IMR-90 (cell line): ENCODE data around the gene DOCK2. TPM values are rescaled to one million over a fixed set of nuclear protein-coding genes. Genes with fewer than 3 reads are reported as not detected.
A peak's percentile ranks its signal among the peaks of the same experiment; 100 is the strongest.

Source experiments
- ATAC-seq: fragments of 200-7000 bp; cut with Tn5 transposase; 2 replicates; pipeline ENCODE4 v1.9.1; 2020; ENCODE audit warnings: low read depth, mild to moderate bottlenecking, moderate library complexity
- BruUV-seq: library from RNA; stranded (reverse); fragments of 400-500 nt; replicated peaks from 2 replicates; lab custom pipeline; 2021; lab: Mats Ljungman, UMichigan
- CTCF ChIA-PET: fragments of 300-600 bp; formaldehyde crosslinking; extraction: SDS; loops from one replicate; lab custom pipeline; 2021; ENCODE audit warnings: antibody characterized with exemption; lab: Yijun Ruan, JAX
- POLR2A ChIA-PET: fragments of 300-600 bp; sonication (Branson Sonifier 250); formaldehyde crosslinking; loops from one replicate; lab custom pipeline; 2022; ENCODE audit warnings: antibody characterized with exemption; ENCODE audit not compliant: unreplicated experiment; lab: Charles Lee
- DNase-seq: peaks from one replicate; pipeline ENCODE4 v3.0.0; 2013
- H2AFZ ChIP-seq: replicated peaks from 2 replicates; pipeline ENCODE3; 2013; ENCODE audit warnings: low read length, mild to moderate bottlenecking; ENCODE audit not compliant: poor library complexity
- H2AK5ac ChIP-seq: 2 replicates; pipeline ENCODE4 v1.6.1; 2013; ENCODE audit warnings: low read depth, low read length, inconsistent platforms
- H2AK9ac ChIP-seq: replicated peaks from 2 replicates; pipeline ENCODE3; 2013; ENCODE audit warnings: mild to moderate bottlenecking, low read depth, low read length, moderate library complexity; ENCODE audit not compliant: poor library complexity
- H2BK120ac ChIP-seq: 2 replicates; pipeline ENCODE4 v1.6.1; 2013; ENCODE audit warnings: low read depth, low read length, inconsistent platforms
- H2BK15ac ChIP-seq: 3 replicates; pipeline ENCODE4 v1.6.1; 2013; ENCODE audit warnings: low read depth, low read length, inconsistent platforms
- H2BK20ac ChIP-seq: 2 replicates; pipeline ENCODE4 v1.6.1; 2013; ENCODE audit warnings: low read depth, mild to moderate bottlenecking, inconsistent platforms, low read length, moderate library complexity
- H2BK5ac ChIP-seq: 2 replicates; pipeline ENCODE4 v1.6.1; 2013; ENCODE audit warnings: mild to moderate bottlenecking, low read depth, low read length, inconsistent platforms; ENCODE audit not compliant: poor library complexity, severe bottlenecking
- H3K14ac ChIP-seq: replicated peaks from 2 replicates; pipeline ENCODE4 v1.6.1; 2013; ENCODE audit warnings: low read depth, low read length, inconsistent platforms
- H3K18ac ChIP-seq: 2 replicates; pipeline ENCODE4 v1.6.1; 2013; ENCODE audit warnings: low read depth, low read length, control low read depth
- H3K23ac ChIP-seq: 2 replicates; pipeline ENCODE4 v1.6.1; 2013; ENCODE audit warnings: low read depth, low read length, inconsistent platforms
- H3K27ac ChIP-seq: 2 replicates; pipeline ENCODE4 v1.5.1; 2013; ENCODE audit warnings: mild to moderate bottlenecking, control low read depth, low read length; ENCODE audit not compliant: insufficient read depth
- H3K27me3 ChIP-seq: 2 replicates; pipeline ENCODE4 v1.6.1; 2013; ENCODE audit warnings: low read length; ENCODE audit not compliant: control insufficient read depth, insufficient read depth
- H3K36me3 ChIP-seq: 2 replicates; pipeline ENCODE4 v1.6.1; 2013; ENCODE audit warnings: low read length, mixed read lengths; ENCODE audit not compliant: control insufficient read depth, insufficient read depth
- H3K4ac ChIP-seq: 2 replicates; pipeline ENCODE4 v1.6.1; 2013; ENCODE audit warnings: low read depth, low read length, inconsistent platforms
- H3K4me1 ChIP-seq: 2 replicates; pipeline ENCODE4 v1.6.1; 2013; ENCODE audit warnings: low read length, mixed read lengths; ENCODE audit not compliant: control insufficient read depth, insufficient read depth
- H3K4me2 ChIP-seq: 2 replicates; pipeline ENCODE4 v1.6.1; 2013; ENCODE audit warnings: low read depth, mild to moderate bottlenecking, control low read depth, low read length, moderate library complexity
- H3K4me3 ChIP-seq: 2 replicates; pipeline ENCODE4 v1.5.1; 2013; ENCODE audit warnings: low read depth, mild to moderate bottlenecking, control low read depth, low read length, moderate library complexity; ENCODE audit not compliant: insufficient read depth
- H3K56ac ChIP-seq: 2 replicates; pipeline ENCODE4 v1.6.1; 2013; ENCODE audit warnings: low read length, inconsistent platforms; ENCODE audit not compliant: insufficient read depth; ENCODE audit errors: extremely low read depth
- H3K79me1 ChIP-seq, 2 experiments: 2 replicates each; pipeline ENCODE4 v1.6.1; 2013; ENCODE audit warnings: low read length in 2 of 2, inconsistent platforms in 1 of 2, low read depth in 1 of 2
- H3K9ac ChIP-seq: 2 replicates; pipeline ENCODE4 v1.6.1; 2013; ENCODE audit warnings: low read depth, low read length, control low read depth
- H3K9me1 ChIP-seq: 2 replicates; pipeline ENCODE4 v1.6.1; 2013; ENCODE audit warnings: low read length, inconsistent platforms; ENCODE audit not compliant: insufficient read depth
- H3K9me3 ChIP-seq: 2 replicates; pipeline ENCODE4 v1.6.1; 2013; ENCODE audit warnings: low read length; ENCODE audit not compliant: control insufficient read depth, insufficient read depth
- H4K20me1 ChIP-seq: 2 replicates; pipeline ENCODE4 v1.6.1; 2013; ENCODE audit warnings: low read length, inconsistent platforms; ENCODE audit not compliant: insufficient read depth
- H4K5ac ChIP-seq: 2 replicates; pipeline ENCODE4 v1.6.1; 2013; ENCODE audit warnings: mild to moderate bottlenecking, low read depth, low read length, control low read depth
- H4K8ac ChIP-seq, 2 experiments: 2 replicates each; pipeline ENCODE4 v1.6.1; 2013; ENCODE audit warnings: low read depth in 2 of 2, low read length in 2 of 2, control low read depth in 1 of 2, inconsistent platforms in 1 of 2
- H4K91ac ChIP-seq: 2 replicates; pipeline ENCODE4 v1.6.1; 2013; ENCODE audit warnings: low read depth, low read length, inconsistent platforms; ENCODE audit not compliant: insufficient read depth
- MXI1 ChIP-seq: IDR thresholded peaks from 2 replicates; pipeline ENCODE4 v1.6.1; 2012; ENCODE audit warnings: low read depth, mild to moderate bottlenecking, low read length, moderate library complexity, borderline replicate concordance
- POLR2A ChIP-seq: IDR thresholded peaks from 2 replicates; pipeline ENCODE4 v1.6.1; 2012; ENCODE audit warnings: mild to moderate bottlenecking, low read depth, low read length
- whole genome bisulfite sequencing, 2 experiments: methylation state at CpG; one replicate each; pipeline versions ENCODE4 v1.1.5 to v1.1.7; 2013; ENCODE audit warnings: missing lambda C conversion rate in 2 of 2; ENCODE audit not compliant: insufficient read length in 1 of 2; ENCODE audit errors: extremely low coverage in 2 of 2; 5-methylcytosine and 5-hydroxymethylcytosine counted together
- dilution Hi-C: fragments of 300-500 bp; cut with HindIII; formaldehyde crosslinking; loops from one replicate; pipeline ENCODE4 v1.14.3; 2018; ENCODE audit warnings: low sequenced_read_pairs; ENCODE audit not compliant: unreplicated experiment
- in situ Hi-C: fragments of 300-500 bp; cut with MboI; formaldehyde crosslinking; loops from 3 replicates; pipeline ENCODE4 v1.14.3; 2019; ENCODE audit warnings: low sequenced_read_pairs, inconsistent platforms, mixed read lengths
- intact Hi-C: fragments of 100-400 bp; cut with micrococcal nuclease; formaldehyde crosslinking; loops from 2 replicates; pipeline ENCODE4 v1.10.0; 2022
- polyA plus RNA-seq, 3 experiments: library from polyadenylated mRNA; depleted of rRNA; stranded (reverse); fragments of >200 nt; gene quantifications; 2 replicates each; pipeline ENCODE4 v1.2.3, GENCODE V29; 2012; ENCODE audit warnings: low replicate concordance in 1 of 3
- total RNA-seq: library from RNA; depleted of rRNA; stranded (reverse); fragments of >200 nt; gene quantifications from 2 replicates; pipeline ENCODE4 v1.2.3, GENCODE V29; 2012
- TF ChIP-seq, protein P1 (sequence below): fragments of 150-350 bp; IDR thresholded peaks from 2 replicates; pipeline ENCODE4 v1.6.1; 2017; ENCODE audit warnings: mild to moderate bottlenecking, antibody characterized with exemption, low read length, low read depth
- TF ChIP-seq, protein P2 (sequence below): conservative IDR thresholded peaks from 2 replicates; pipeline ENCODE4 v1.5.1; 2012; ENCODE audit warnings: mild to moderate bottlenecking, low read depth, low read length, improper control_type of control experiment

Gene DOCK2
- total and polyA plus RNA-seq, 2 of the 4 experiments (the other 2 are of a cell fraction): 0.72 to 3.0 TPM

DNA sequence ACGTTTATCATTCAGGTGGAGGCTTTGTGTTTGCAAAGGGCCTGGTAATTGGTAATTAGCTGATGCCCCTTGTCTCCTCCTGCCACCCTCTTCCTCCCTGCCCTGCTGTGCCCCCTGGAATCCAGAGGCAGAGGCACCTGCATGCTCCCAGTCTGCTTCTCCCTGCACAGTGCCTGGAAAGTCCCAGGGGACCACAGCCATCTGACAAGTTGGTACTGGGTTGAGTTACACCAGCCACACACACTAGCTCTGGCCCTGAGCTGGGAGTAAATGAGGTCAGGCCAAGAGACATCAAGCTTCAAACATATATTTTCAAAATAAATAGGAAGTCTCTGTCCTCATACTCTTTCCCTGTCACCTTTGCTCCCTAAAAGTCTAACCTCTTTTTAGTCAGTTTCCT is 286.9 kb downstream of the DOCK2 start:
- Histone ChIP-seq H3K4me2 (no peak overlapping the region), H2AK9ac (no peak overlapping the region), H2BK15ac (no peak overlapping the region), H3K9ac (no peak overlapping the region), H2BK5ac (no peak overlapping the region), H4K8ac (no peak overlapping the region), H3K27me3 (no peaks in the 10 kb centered on the region), H3K36me3 (no peaks in the 10 kb centered on the region), H3K14ac (no peak overlapping the region), H4K5ac (no peak overlapping the region), H4K20me1 (no peaks in the 10 kb centered on the region), H3K27ac (no peak overlapping the region), H2BK120ac (no peak overlapping the region), H3K9me3 (no peaks in the 10 kb centered on the region), H3K4ac (no peak overlapping the region), H3K23ac (no peak overlapping the region), H3K56ac (no peak overlapping the region), H2AFZ (no peak overlapping the region), H3K9me1 (peaks cover 6% of the 10 kb centered on the region; the same call in 1 of the 2 replicates), H3K4me3 (no peak overlapping the region), H3K79me1 (peaks cover 0 to 8% of the 10 kb centered on the region in 2 experiments; a peak in 1 of 4 replicates), H3K18ac (no peak overlapping the region), H3K4me1 (peaks cover 9% of the 10 kb centered on the region), H2AK5ac (0 out of 2 replicates have a peak overlapping the region, but pooled peaks have one; percentile 4), H4K91ac (no peak overlapping the region), H2BK20ac (no peak overlapping the region)
- ChIA-PET CTCF (interaction anchor here (0.6 kb wide), 1 partner anchor 120 kb away, joined by 3 read pairs; no protein-coding TSS in a partner anchor), POLR2A (no interaction called here)
- no peak for DNase-seq
- no TSS peak for BruUV-seq
- no CpG with 5 or more reads among the region's 1 CpG for WGBS, 2 experiments
- ATAC-seq: no peak
- in situ Hi-C loops (no loop called here), intact Hi-C loops (no loop called here), dilution Hi-C loops (no loop called here)
- TF ChIP-seq, protein P1, sequence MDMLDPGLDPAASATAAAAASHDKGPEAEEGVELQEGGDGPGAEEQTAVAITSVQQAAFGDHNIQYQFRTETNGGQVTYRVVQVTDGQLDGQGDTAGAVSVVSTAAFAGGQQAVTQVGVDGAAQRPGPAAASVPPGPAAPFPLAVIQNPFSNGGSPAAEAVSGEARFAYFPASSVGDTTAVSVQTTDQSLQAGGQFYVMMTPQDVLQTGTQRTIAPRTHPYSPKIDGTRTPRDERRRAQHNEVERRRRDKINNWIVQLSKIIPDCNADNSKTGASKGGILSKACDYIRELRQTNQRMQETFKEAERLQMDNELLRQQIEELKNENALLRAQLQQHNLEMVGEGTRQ: no peak
- TF ChIP-seq MXI1: no peak
- TF ChIP-seq, protein P2, sequence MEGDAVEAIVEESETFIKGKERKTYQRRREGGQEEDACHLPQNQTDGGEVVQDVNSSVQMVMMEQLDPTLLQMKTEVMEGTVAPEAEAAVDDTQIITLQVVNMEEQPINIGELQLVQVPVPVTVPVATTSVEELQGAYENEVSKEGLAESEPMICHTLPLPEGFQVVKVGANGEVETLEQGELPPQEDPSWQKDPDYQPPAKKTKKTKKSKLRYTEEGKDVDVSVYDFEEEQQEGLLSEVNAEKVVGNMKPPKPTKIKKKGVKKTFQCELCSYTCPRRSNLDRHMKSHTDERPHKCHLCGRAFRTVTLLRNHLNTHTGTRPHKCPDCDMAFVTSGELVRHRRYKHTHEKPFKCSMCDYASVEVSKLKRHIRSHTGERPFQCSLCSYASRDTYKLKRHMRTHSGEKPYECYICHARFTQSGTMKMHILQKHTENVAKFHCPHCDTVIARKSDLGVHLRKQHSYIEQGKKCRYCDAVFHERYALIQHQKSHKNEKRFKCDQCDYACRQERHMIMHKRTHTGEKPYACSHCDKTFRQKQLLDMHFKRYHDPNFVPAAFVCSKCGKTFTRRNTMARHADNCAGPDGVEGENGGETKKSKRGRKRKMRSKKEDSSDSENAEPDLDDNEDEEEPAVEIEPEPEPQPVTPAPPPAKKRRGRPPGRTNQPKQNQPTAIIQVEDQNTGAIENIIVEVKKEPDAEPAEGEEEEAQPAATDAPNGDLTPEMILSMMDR: no peak
- TF ChIP-seq POLR2A: no peak
